NK-92 (cell line): ENCODE measurements around the gene SERINC3.
"Not testable (repeated sequence)": the region's sequence is repeated elsewhere in the genome, so short reads cannot be mapped to it uniquely, and the experiment has no call there.

ENCODE experiments used
- DNase-seq: peaks from one replicate; lab custom pipeline; 2025; ENCODE audit not compliant: unreplicated experiment; lab: John Stamatoyannopoulos, UW

SERINC3 gene

GRCh38 chr20:44521484-44522481 is at the start of gene SERINC3:
TSS of gene SERINC3 (minus strand) at chr20:44522070. CDS start at chr20:44521951, 119 bp downstream.
- DNase-seq, result peak; percentile 72

- no peak for DNase-seq
Measured at GRCh38 chr20:44571362-44571988, 49.6 kb upstream of the SERINC3 start.

GRCh38 chr20:44570367-44570766 is 48.5 kb upstream of the SERINC3 start:
- no peak for DNase-seq

- no peak for DNase-seq
Measured at GRCh38 chr20:44566811-44567210, 44.9 kb upstream of the SERINC3 start.

GRCh38 chr20:44566018-44566417 is 44.1 kb upstream of the SERINC3 start:
- no peak for DNase-seq

- DNase-seq, result no peak
Measured at GRCh38 chr20:44561876-44562275, 40.0 kb upstream of the SERINC3 start.

GRCh38 chr20:44560818-44561217 is 38.9 kb upstream of the SERINC3 start:
- DNase-seq, result not testable (repeated sequence)

- no peak for DNase-seq
Measured at GRCh38 chr20:44560229-44560628, 38.4 kb upstream of the SERINC3 start.

- DNase-seq, result no peak
Measured at GRCh38 chr20:44559302-44559701, 37.4 kb upstream of the SERINC3 start.

GRCh38 chr20:44552950-44553908 is 31.4 kb upstream of the SERINC3 start:
- no peak for DNase-seq

- no peak for DNase-seq
Measured at GRCh38 chr20:44552568-44552949, 30.7 kb upstream of the SERINC3 start.

- DNase-seq, result no peak
Measured at GRCh38 chr20:44552050-44552449, 30.2 kb upstream of the SERINC3 start.

- no peak for DNase-seq
Measured at GRCh38 chr20:44549123-44549522, 27.3 kb upstream of the SERINC3 start.

GRCh38 chr20:44547419-44547818 is 25.5 kb upstream of the SERINC3 start:
- DNase-seq, result no peak

- no peak for DNase-seq
Measured at GRCh38 chr20:44544263-44544662, 22.4 kb upstream of the SERINC3 start.

- DNase-seq, result no peak
Measured at GRCh38 chr20:44543358-44543757, 21.5 kb upstream of the SERINC3 start.

- DNase-seq, result no peak
Measured at GRCh38 chr20:44542890-44543289, 21.0 kb upstream of the SERINC3 start.

- DNase-seq, result no peak
Measured at GRCh38 chr20:44541992-44542391, 20.1 kb upstream of the SERINC3 start.

GRCh38 chr20:44540834-44541233 is 19.0 kb upstream of the SERINC3 start:
- DNase-seq, result no peak

GRCh38 chr20:44537993-44538392 is 16.1 kb upstream of the SERINC3 start:
- DNase-seq, result no peak

GRCh38 chr20:44536175-44536574 is 14.3 kb upstream of the SERINC3 start:
- DNase-seq, result no peak
